GM23248 (cell line): ENCODE measurements around the gene FOXD2. TPM values are rescaled to one million over a fixed set of nuclear protein-coding genes. Genes with fewer than 3 reads are reported as not detected.

Experiments
- DNase-seq: peaks from one replicate; pipeline ENCODE4 v3.0.0-alpha.2; 2015
- H2AFZ ChIP-seq: fragments of 200-600 bp; sonication (generic); 2 replicates; pipeline ENCODE4 v1.6.1; 2016; ENCODE audit warnings: antibody characterized with exemption
- H3F3A ChIP-seq: fragments of 200-600 bp; sonication (generic); 2 replicates; pipeline ENCODE4 v1.6.1; 2016; ENCODE audit warnings: mild to moderate bottlenecking, antibody characterized with exemption, mixed run types; ENCODE audit not compliant: insufficient read depth
- H3K27ac ChIP-seq: fragments of 200-600 bp; sonication (generic); 2 replicates; pipeline ENCODE4 v1.5.1; 2016; ENCODE audit warnings: mild to moderate bottlenecking
- H3K27me3 ChIP-seq: fragments of 200-600 bp; sonication (generic); replicated peaks from 2 replicates; pipeline ENCODE4 v1.6.1; 2016; ENCODE audit warnings: mild to moderate bottlenecking; ENCODE audit not compliant: insufficient read depth
- H3K36me3 ChIP-seq: fragments of 200-600 bp; sonication (generic); 2 replicates; pipeline ENCODE4 v1.6.1; 2016; ENCODE audit warnings: low read depth, mild to moderate bottlenecking
- H3K4me1 ChIP-seq: fragments of 200-600 bp; sonication (generic); 2 replicates; pipeline ENCODE4 v1.6.1; 2016; ENCODE audit warnings: mild to moderate bottlenecking; ENCODE audit not compliant: insufficient read depth
- H3K4me2 ChIP-seq: fragments of 200-600 bp; sonication (generic); one replicate; pipeline ENCODE4 v1.6.1; 2016; ENCODE audit warnings: mild to moderate bottlenecking; ENCODE audit not compliant: unreplicated experiment
- H3K4me3 ChIP-seq: fragments of 200-600 bp; sonication (generic); 2 replicates; pipeline ENCODE4 v1.5.1; 2016; ENCODE audit warnings: mild to moderate bottlenecking
- H3K79me2 ChIP-seq: fragments of 200-600 bp; sonication (generic); 2 replicates; pipeline ENCODE4 v1.6.1; 2016; ENCODE audit warnings: mild to moderate bottlenecking; ENCODE audit not compliant: insufficient read depth
- H3K9ac ChIP-seq: fragments of 200-600 bp; sonication (generic); 2 replicates; pipeline ENCODE4 v1.6.1; 2016; ENCODE audit warnings: mild to moderate bottlenecking
- H3K9me2 ChIP-seq: fragments of 200-600 bp; sonication (generic); 2 replicates; pipeline ENCODE4 v1.6.1; 2016; ENCODE audit warnings: mixed run types, mild to moderate bottlenecking, moderate library complexity; ENCODE audit not compliant: insufficient read depth
- H3K9me3 ChIP-seq: fragments of 200-600 bp; sonication (generic); one replicate; pipeline ENCODE4 v1.6.1; 2017; ENCODE audit warnings: low read depth
- H4K20me1 ChIP-seq: fragments of 200-600 bp; sonication (generic); 2 replicates; pipeline ENCODE4 v1.6.0; 2016; ENCODE audit not compliant: insufficient read depth
- EZH2 ChIP-seq: fragments of 200-600 bp; sonication (generic); IDR thresholded peaks from 2 replicates; pipeline ENCODE4 v1.6.1; 2018; ENCODE audit warnings: antibody characterized with exemption, mild to moderate bottlenecking; ENCODE audit not compliant: insufficient read depth, poor library complexity, severe bottlenecking
- EZH2phosphoT487 ChIP-seq: fragments of 200-600 bp; sonication (generic); IDR thresholded peaks from 2 replicates; pipeline ENCODE4 v1.6.1; 2018; ENCODE audit warnings: antibody characterized with exemption, moderate library complexity, mild to moderate bottlenecking, low read depth; ENCODE audit not compliant: insufficient read depth
- WGBS, 2 experiments: methylation state at CpG; one replicate each; pipeline ENCODE4 v1.1.6; 2015 to 2017; ENCODE audit warnings: low lambda C conversion rate in 2 of 2, low coverage in 1 of 2; ENCODE audit errors: missing lambda C conversion rate in 2 of 2; 5-methylcytosine and 5-hydroxymethylcytosine counted together
- in situ Hi-C: fragments of 300-500 bp; cut with MboI; formaldehyde crosslinking; loops from 2 replicates; pipeline ENCODE4 v1.15.0; 2020
- polyA plus RNA-seq: library from polyadenylated mRNA; unstranded; fragments of >200 nt; fragmentation: Nextera tagmentation; extraction: Ambion mirVana; gene quantifications from 2 replicates; pipeline ENCODE4 v1.2.1, GENCODE V29; 2016
- total RNA-seq: library from RNA; depleted of rRNA; stranded (reverse); fragments of >200 nt; shearing (Covaris generic); gene quantifications from 2 replicates; pipeline ENCODE4 v1.2.3, GENCODE V29; 2014

Gene FOXD2
- total and polyA plus RNA-seq, 2 experiments from 2014 or later, result 0.20 to 0.43 TPM

- Histone ChIP-seq H3K4me1 (no peaks in the 10 kb centered on the region), H2AFZ (no peak overlapping the region), H3K27me3 (peaks cover 10% of the 10 kb centered on the region), H3K79me2 (no peaks in the 10 kb centered on the region), H3K9me2 (no peaks in the 10 kb centered on the region), H3K4me2 (no peak overlapping the region), H3F3A (no peaks in the 10 kb centered on the region), H3K9me3 (no peaks in the 10 kb centered on the region), H3K36me3 (no peaks in the 10 kb centered on the region), H4K20me1 (no peaks in the 10 kb centered on the region), H3K4me3 (no peak overlapping the region), H3K27ac (no peak overlapping the region), H3K9ac (no peak overlapping the region)
- no peak for DNase-seq
- 5 to 7% methylated on average over 9 of the region's 9 CpGs for WGBS, 2 experiments
- TF ChIP-seq EZH2phosphoT487 (no peak), EZH2 (no peak)
- in situ Hi-C loops, result no loop called here
These were observed 40.2 kb downstream of the FOXD2 start for GRCh38 chr1:47478090-47478489.

DNA sequence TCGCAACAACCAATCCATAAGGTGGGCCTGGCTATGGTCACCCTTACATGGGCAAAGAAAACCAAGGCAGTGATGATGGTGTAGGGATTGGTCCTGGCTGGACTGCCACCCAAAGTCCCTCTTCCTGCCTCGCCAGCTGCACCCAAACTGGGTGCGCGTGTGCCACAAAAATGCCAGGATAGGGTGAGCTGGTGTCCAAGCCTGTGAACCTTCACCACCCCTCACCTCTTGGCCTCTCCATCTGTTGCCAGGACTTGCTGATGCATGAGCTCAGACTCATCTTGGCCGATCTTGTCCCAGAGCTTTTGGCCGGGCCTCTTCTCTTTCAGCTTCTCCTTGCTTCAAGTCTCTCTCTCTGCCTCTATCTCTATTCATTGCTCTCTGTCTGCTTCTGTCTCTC is 41.8 kb downstream of the FOXD2 start:
- Histone ChIP-seq H3K27ac (no peak overlapping the region), H3K9ac (no peak overlapping the region), H3F3A (no peaks in the 10 kb centered on the region), H3K4me1 (no peaks in the 10 kb centered on the region), H3K4me2 (no peak overlapping the region), H3K27me3 (peaks cover 10% of the 10 kb centered on the region), H2AFZ (no peak overlapping the region), H3K9me2 (no peaks in the 10 kb centered on the region), H3K4me3 (no peak overlapping the region), H3K79me2 (no peaks in the 10 kb centered on the region), H3K36me3 (no peaks in the 10 kb centered on the region), H4K20me1 (no peaks in the 10 kb centered on the region), H3K9me3 (no peaks in the 10 kb centered on the region)
- TF ChIP-seq EZH2phosphoT487 (no peak), EZH2 (no peak)
- in situ Hi-C loops, result no loop called here
- 76 to 77% methylated on average over 6 of the region's 6 CpGs for WGBS, 2 experiments
- no peak for DNase-seq

DNA sequence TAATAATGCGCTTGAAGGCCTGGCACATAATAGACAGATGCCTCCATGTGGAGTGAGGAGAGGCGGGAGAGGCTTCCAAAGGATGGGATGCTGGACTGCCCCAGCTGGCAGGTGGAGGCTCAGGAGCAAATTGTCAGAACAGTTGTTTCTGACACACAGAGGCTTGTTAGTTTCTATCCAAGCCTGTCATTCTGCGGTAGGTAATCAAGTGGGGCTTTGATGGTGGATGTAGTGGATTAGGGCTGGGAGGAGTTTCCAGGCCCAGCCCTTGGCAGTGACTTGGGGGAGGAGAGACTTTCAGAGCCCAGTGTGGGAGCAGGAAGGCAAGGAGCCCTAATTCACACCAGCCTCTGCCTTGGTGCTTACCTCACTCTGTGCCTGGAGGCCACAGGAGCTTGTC is 44.1 kb downstream of the FOXD2 start:
- no peak for TF ChIP-seq EZH2
- TF ChIP-seq EZH2phosphoT487, result no peak
- no peaks in the 10 kb centered on the region for H3F3A ChIP-seq
- H3K9ac ChIP-seq, result no peak overlapping the region
- H3K4me1 ChIP-seq, result no peaks in the 10 kb centered on the region
- no peak overlapping the region for H3K27ac ChIP-seq
- no peak overlapping the region for H3K4me2 ChIP-seq
- no peaks in the 10 kb centered on the region for H3K9me2 ChIP-seq
- no peak overlapping the region for H2AFZ ChIP-seq
- H3K27me3 ChIP-seq, result peaks cover 3% of the 10 kb centered on the region; the same call in 1 of the 2 replicates
- H3K79me2 ChIP-seq, result no peaks in the 10 kb centered on the region
- H3K36me3 ChIP-seq, result no peaks in the 10 kb centered on the region
- no peaks in the 10 kb centered on the region for H4K20me1 ChIP-seq
- H3K4me3 ChIP-seq, result no peak overlapping the region
- DNase-seq, result no peak
- no peaks in the 10 kb centered on the region for H3K9me3 ChIP-seq
- in situ Hi-C loops, result no loop called here
- WGBS, 2 experiments, result 65% methylated on average over 3 of the region's 3 CpGs

- no peaks in the 10 kb centered on the region for H3F3A ChIP-seq
- no peak overlapping the region for H3K27ac ChIP-seq
- no peak for DNase-seq
- H3K4me2 ChIP-seq, result no peak overlapping the region
- H3K4me1 ChIP-seq, result no peaks in the 10 kb centered on the region
- WGBS, 2 experiments, result 69 to 86% methylated on average over 1 of the region's 1 CpG
- TF ChIP-seq EZH2, result no peak
- TF ChIP-seq EZH2phosphoT487, result no peak
- H2AFZ ChIP-seq, result no peak overlapping the region
- no peak overlapping the region for H3K9ac ChIP-seq
- no peak overlapping the region for H3K4me3 ChIP-seq
- in situ Hi-C loops, result no loop called here
- no peaks in the 10 kb centered on the region for H3K9me3 ChIP-seq
- no peaks in the 10 kb centered on the region for H4K20me1 ChIP-seq
- no peaks in the 10 kb centered on the region for H3K9me2 ChIP-seq
- H3K27me3 ChIP-seq, result no peaks in the 10 kb centered on the region
- no peaks in the 10 kb centered on the region for H3K79me2 ChIP-seq
- H3K36me3 ChIP-seq, result no peaks in the 10 kb centered on the region
These were observed 44.9 kb downstream of the FOXD2 start for GRCh38 chr1:47482786-47483185.

DNA sequence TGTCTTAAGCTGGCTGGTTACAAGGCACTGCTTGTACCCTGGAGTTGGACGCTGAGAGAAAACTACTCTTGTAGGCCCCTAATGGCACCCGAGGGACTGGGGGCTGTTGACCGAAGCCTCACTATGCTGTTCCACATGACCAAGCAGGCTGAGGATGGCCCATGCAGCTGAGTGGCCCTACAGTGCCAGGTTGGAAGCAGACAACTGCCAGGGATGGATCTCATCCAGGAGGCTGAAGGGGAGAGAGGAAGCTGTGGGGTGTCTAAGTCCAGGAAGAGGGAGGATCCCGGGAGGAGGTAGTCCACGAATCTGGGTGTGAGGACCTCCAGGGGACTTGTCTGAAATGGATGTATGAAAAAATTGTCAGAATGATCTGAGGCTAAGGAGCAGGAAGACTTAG is 45.8 kb downstream of the FOXD2 start:
- Histone ChIP-seq H3K4me2 (no peak overlapping the region), H2AFZ (no peak overlapping the region), H3K36me3 (no peaks in the 10 kb centered on the region), H3K79me2 (no peaks in the 10 kb centered on the region), H3K9ac (no peak overlapping the region), H4K20me1 (no peaks in the 10 kb centered on the region), H3K4me1 (no peaks in the 10 kb centered on the region), H3F3A (no peaks in the 10 kb centered on the region), H3K27ac (no peak overlapping the region), H3K9me2 (no peaks in the 10 kb centered on the region), H3K4me3 (no peak overlapping the region), H3K27me3 (0 out of 2 replicates have a peak, but pooled peaks cover 5% of the 10 kb centered on the region), H3K9me3 (no peaks in the 10 kb centered on the region)
- in situ Hi-C loops, result no loop called here
- no peak for TF ChIP-seq EZH2
- TF ChIP-seq EZH2phosphoT487, result no peak
- 60 to 63% methylated on average over 4 to 5 of the region's 5 CpGs for WGBS, 2 experiments
- no peak for DNase-seq
